GM12878 (cell line): ENCODE measurements around the gene GCK. TPM values are rescaled to one million over a fixed set of nuclear protein-coding genes. Genes with fewer than 3 reads are reported as not detected.

Experiments used
- ATAC-seq: fragments of 200-7000 bp; cut with Tn5 transposase; 3 replicates; pipeline ENCODE4 v1.9.1; 2020; ENCODE audit warnings: mild to moderate bottlenecking, moderate library complexity
- BruUV-seq: library from RNA; stranded (reverse); fragments of 400-500 nt; replicated peaks from 2 replicates; lab custom pipeline; 2021; lab: Mats Ljungman, UMichigan
- CTCF ChIA-PET: fragments of 300-600 bp; sonication (Branson Sonifier 250); formaldehyde crosslinking; extraction: SDS; loops from one replicate; lab custom pipeline; 2021; ENCODE audit warnings: inconsistent platforms; lab: Yijun Ruan, JAX
- POLR2A ChIA-PET: fragments of 350-600 bp; formaldehyde crosslinking; extraction: SDS; loops from one replicate; lab custom pipeline; 2021; ENCODE audit warnings: inconsistent platforms; lab: Charles Lee
- RAD21 ChIA-PET: fragments of 300-600 bp; sonication (Branson Sonifier 250); formaldehyde crosslinking; loops from one replicate; lab custom pipeline; 2023; ENCODE audit warnings: antibody characterized with exemption; ENCODE audit not compliant: unreplicated experiment; lab: Charles Lee
- SMC1A ChIA-PET: fragments of 300-600 bp; sonication (Branson Sonifier 250); formaldehyde crosslinking; loops from one replicate; lab custom pipeline; 2023; ENCODE audit not compliant: unreplicated experiment, uncharacterized antibody; lab: Charles Lee
- DNase-seq: peaks from one replicate; pipeline ENCODE4 v3.0.0-alpha.2; 2011; ENCODE audit warnings: low read depth, low spot score
- FAIRE-seq: peaks from 3 replicates; lab custom pipeline; 2011; peaks lifted over from hg19 to GRCh38; lab: Jason Lieb, UNC
- H2AFZ ChIP-seq: 2 replicates; pipeline ENCODE4 v1.6.0; 2011; ENCODE audit warnings: low read depth, low read length, control low read depth; ENCODE audit not compliant: control insufficient read depth
- H3K27ac ChIP-seq: 2 replicates; pipeline ENCODE4 v1.5.1; 2011; ENCODE audit warnings: control low read depth; ENCODE audit not compliant: control insufficient read depth, insufficient read depth
- H3K27me3 ChIP-seq, 2 experiments: replicated peaks in 1 of 2; 2 replicates each; pipeline versions ENCODE4 v1.6.0 to v1.6.1; 2011; ENCODE audit warnings: low read length in 1 of 2; ENCODE audit not compliant: control insufficient read depth in 2 of 2, insufficient read depth in 2 of 2
- H3K36me3 ChIP-seq, 2 experiments: 2 replicates each; pipeline ENCODE4 v1.5.1; 2011; ENCODE audit warnings: low read length in 1 of 2; ENCODE audit not compliant: control insufficient read depth in 2 of 2, insufficient read depth in 2 of 2
- H3K4me1 ChIP-seq: 2 replicates; pipeline ENCODE4 v1.6.1; 2011; ENCODE audit warnings: mild to moderate bottlenecking, low read length, moderate library complexity, mixed read lengths; ENCODE audit not compliant: control insufficient read depth, insufficient read depth
- H3K4me2 ChIP-seq: 2 replicates; pipeline ENCODE4 v1.6.0; 2011; ENCODE audit warnings: control low read depth; ENCODE audit not compliant: control insufficient read depth, insufficient read depth
- H3K4me3 ChIP-seq: fragments of 200-600 bp; sonication (generic); 2 replicates; pipeline ENCODE4 v1.5.1; 2016
- H3K79me2 ChIP-seq: 2 replicates; pipeline ENCODE4 v1.6.0; 2011; ENCODE audit warnings: low read length; ENCODE audit not compliant: control insufficient read depth, insufficient read depth
- H3K9ac ChIP-seq: 2 replicates; pipeline ENCODE4 v1.8.0; 2011; ENCODE audit warnings: low read length, control low read depth, mixed read lengths; ENCODE audit not compliant: control insufficient read depth, insufficient read depth
- H3K9me3 ChIP-seq: replicated peaks from 3 replicates; pipeline ENCODE4 v1.5.1; 2011; ENCODE audit warnings: mild to moderate bottlenecking, low read length; ENCODE audit not compliant: control insufficient read depth, insufficient read depth
- H4K20me1 ChIP-seq: 2 replicates; pipeline ENCODE4 v1.6.0; 2011; ENCODE audit not compliant: control insufficient read depth, insufficient read depth
- BHLHE40 ChIP-seq, 2 experiments: fragments of 450-650 bp in 1 of 2; IDR thresholded peaks; 2 replicates each; pipeline ENCODE4 v1.6.1; 2011 to 2017; ENCODE audit warnings: low read depth in 2 of 2, borderline replicate concordance in 1 of 2, improper control_type of control experiment in 1 of 2, low read length in 1 of 2, mild to moderate bottlenecking in 1 of 2
- LARP7 ChIP-seq: fragments of 450-650 bp; IDR thresholded peaks from 2 replicates; pipeline ENCODE4 v1.6.1; 2017; ENCODE audit warnings: mild to moderate bottlenecking
- STAT1 ChIP-seq: fragments of 450-650 bp; conservative IDR thresholded peaks from 2 replicates; pipeline ENCODE4 v1.6.1; 2014; ENCODE audit warnings: antibody characterized with exemption, mild to moderate bottlenecking
- WGBS: methylation state at CpG from one replicate; pipeline ENCODE4 v1.1.6; 2016; ENCODE audit warnings: low lambda C conversion rate; ENCODE audit not compliant: insufficient replicate concordance, insufficient coverage; ENCODE audit errors: missing lambda C conversion rate; 5-methylcytosine and 5-hydroxymethylcytosine counted together
- in situ Hi-C: fragments of 300-500 bp; cut with MboI; formaldehyde crosslinking; loops from 9 replicates; pipeline ENCODE4 v1.14.3; 2018; ENCODE audit warnings: mixed read lengths
- intact Hi-C: fragments of 100-400 bp; cut with micrococcal nuclease; formaldehyde crosslinking; loops from one replicate; pipeline ENCODE4 v1.14.2; 2022; ENCODE audit not compliant: unreplicated experiment
- polyA plus RNA-seq, 11 experiments: library from polyadenylated mRNA; depleted of rRNA in 4 of 11; unstranded in 6 of 11; stranded (reverse) in 5 of 11; fragments of >200 nt; fragmentation: Nextera tagmentation in 4 of 11; fragmentation: Illumina TruSeq in 1 of 11; extraction: Ambion mirVana in 4 of 11; extraction: Trizol in 1 of 11; gene quantifications; 1 replicate in 1 of 11; 2 replicates in 10 of 11; pipeline versions ENCODE4 v1.2.1 to v1.2.3, GENCODE V29; 2011 to 2016; ENCODE audit warnings: inconsistent platforms in 2 of 11, missing spikeins in 2 of 11, low read depth in 1 of 11
- total RNA-seq, 4 experiments: library from RNA; depleted of rRNA in 3 of 4; stranded (reverse); fragments of >200 nt in 3 of 4; fragmentation: Illumina TruSeq in 1 of 4; extraction: Trizol in 1 of 4; gene quantifications; 2 replicates each; pipeline versions ENCODE4 v1.2.1 to v1.2.3, GENCODE V29; 2013 to 2021
- TF ChIP-seq, protein P1 (sequence below): fragments of 450-650 bp; IDR thresholded peaks from 2 replicates; pipeline ENCODE4 v1.6.1; 2017; ENCODE audit warnings: low read depth, mild to moderate bottlenecking, moderate library complexity
- TF ChIP-seq, protein P2 (sequence below): fragments of 450-650 bp; IDR thresholded peaks from 2 replicates; pipeline ENCODE4 v1.6.1; 2016; ENCODE audit warnings: mild to moderate bottlenecking
- TF ChIP-seq, protein P3 (sequence below): fragments of 450-650 bp; IDR thresholded peaks from 2 replicates; pipeline ENCODE4 v1.6.1; 2016; ENCODE audit warnings: mild to moderate bottlenecking, moderate library complexity, borderline replicate concordance

GCK gene
- total and polyA plus RNA-seq, 10 of the 15 experiments (the other 5 are each of a cell fraction or from before 2014, with no cell fraction given), result 0.06 to 0.16 TPM; not detected in 8

DNA sequence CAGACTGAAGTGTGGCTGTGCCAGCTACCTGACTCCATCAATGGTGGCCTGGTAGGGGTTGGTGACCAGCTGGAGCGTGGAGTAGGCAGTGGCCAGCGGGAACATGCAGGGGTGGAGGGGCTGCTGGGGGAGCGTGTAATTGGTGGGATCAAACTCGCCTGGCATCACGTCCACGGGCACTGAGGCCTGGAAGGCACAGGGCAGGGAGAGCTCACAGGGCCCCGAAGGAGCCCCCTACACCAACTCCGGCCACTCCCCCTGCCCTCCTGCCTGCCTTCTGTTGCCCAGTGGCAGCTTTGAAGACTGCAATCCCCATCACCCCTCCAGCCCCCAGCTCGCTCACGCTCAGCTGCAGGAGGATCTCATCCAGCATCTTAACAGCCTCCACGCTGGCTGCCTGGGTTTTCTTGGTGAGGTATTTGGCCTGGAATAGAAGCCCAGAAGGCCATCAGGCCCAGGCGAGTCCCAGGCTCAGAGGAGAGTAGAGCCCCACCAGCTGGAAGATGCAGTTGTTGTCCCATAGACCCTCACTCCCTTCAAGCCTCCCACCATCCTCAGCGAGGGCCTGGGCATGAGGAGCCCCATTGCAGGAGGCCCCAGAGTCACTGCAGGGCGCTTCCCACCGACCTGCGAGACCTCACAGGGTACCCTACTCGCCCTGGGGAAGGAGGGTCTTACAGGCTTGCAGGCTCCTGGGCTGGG is 73.0 kb downstream of the GCK start (continued):
- TF ChIP-seq, protein P1, sequence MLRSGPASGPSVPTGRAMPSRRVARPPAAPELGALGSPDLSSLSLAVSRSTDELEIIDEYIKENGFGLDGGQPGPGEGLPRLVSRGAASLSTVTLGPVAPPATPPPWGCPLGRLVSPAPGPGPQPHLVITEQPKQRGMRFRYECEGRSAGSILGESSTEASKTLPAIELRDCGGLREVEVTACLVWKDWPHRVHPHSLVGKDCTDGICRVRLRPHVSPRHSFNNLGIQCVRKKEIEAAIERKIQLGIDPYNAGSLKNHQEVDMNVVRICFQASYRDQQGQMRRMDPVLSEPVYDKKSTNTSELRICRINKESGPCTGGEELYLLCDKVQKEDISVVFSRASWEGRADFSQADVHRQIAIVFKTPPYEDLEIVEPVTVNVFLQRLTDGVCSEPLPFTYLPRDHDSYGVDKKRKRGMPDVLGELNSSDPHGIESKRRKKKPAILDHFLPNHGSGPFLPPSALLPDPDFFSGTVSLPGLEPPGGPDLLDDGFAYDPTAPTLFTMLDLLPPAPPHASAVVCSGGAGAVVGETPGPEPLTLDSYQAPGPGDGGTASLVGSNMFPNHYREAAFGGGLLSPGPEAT, result no peak
- TF ChIP-seq STAT1 (no peak), LARP7 (no peak)

DNA sequence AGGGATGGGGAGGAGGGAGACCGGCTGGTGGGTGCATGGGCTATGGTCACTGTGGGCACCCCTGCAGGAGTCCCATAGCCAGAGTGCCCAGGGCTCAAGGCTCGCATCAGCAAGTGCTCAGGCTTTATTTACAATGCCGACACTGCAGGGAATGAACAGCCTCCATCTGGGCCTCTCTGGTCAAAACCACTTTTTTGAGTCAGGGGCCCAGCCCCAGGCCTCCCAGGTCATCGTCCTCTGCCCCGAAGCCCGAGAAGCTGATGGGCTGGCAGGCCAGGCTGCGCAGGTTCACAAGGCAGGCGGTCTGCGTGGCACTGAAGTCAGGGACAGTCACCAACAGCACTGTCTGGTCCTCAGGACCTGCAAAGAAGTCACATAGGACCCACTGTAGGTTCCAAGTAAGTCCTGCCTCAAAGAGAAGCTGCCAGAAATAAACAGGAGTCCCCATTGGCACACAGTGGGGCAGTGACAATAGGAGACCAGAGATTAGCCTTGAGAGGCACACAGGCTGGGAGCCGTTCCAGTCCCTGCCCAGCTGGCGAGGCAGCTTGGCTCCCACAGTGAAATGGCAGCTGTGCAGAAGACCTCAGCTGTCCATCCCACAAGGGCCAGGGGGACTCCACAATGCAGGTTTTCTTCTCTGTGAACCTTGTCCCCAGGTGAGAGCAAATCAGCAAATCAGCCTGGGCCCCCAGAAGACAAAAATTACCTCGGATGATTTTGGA is 74.5 kb downstream of the GCK start:
- H3K27ac ChIP-seq, result no peak overlapping the region
- CTCF ChIA-PET, result no interaction called here
- intact Hi-C loops (no loop called here), in situ Hi-C loops (no loop called here)
- POLR2A ChIA-PET, result interaction anchor here (0.9 kb wide), 1 partner anchor 16 kb away, joined by 3 read pairs; no protein-coding TSS in a partner anchor
- SMC1A ChIA-PET, result no interaction called here
- DNase-seq (no peak), FAIRE-seq (no peak), ATAC-seq (no peak)
- no peak overlapping the region for H3K9ac ChIP-seq
- no peak for TF ChIP-seq BHLHE40 (IDR thresholded peaks at IDR 0.05; ENCODE audit: borderline replicate concordance in 1 of 2, low read depth in 2 of 2, low read length in 1 of 2)
- TF ChIP-seq, protein P2, sequence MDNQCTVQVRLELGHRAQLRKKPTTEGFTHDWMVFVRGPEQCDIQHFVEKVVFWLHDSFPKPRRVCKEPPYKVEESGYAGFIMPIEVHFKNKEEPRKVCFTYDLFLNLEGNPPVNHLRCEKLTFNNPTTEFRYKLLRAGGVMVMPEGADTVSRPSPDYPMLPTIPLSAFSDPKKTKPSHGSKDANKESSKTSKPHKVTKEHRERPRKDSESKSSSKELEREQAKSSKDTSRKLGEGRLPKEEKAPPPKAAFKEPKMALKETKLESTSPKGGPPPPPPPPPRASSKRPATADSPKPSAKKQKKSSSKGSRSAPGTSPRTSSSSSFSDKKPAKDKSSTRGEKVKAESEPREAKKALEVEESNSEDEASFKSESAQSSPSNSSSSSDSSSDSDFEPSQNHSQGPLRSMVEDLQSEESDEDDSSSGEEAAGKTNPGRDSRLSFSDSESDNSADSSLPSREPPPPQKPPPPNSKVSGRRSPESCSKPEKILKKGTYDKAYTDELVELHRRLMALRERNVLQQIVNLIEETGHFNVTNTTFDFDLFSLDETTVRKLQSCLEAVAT, result no peak
- TF ChIP-seq, protein P3, sequence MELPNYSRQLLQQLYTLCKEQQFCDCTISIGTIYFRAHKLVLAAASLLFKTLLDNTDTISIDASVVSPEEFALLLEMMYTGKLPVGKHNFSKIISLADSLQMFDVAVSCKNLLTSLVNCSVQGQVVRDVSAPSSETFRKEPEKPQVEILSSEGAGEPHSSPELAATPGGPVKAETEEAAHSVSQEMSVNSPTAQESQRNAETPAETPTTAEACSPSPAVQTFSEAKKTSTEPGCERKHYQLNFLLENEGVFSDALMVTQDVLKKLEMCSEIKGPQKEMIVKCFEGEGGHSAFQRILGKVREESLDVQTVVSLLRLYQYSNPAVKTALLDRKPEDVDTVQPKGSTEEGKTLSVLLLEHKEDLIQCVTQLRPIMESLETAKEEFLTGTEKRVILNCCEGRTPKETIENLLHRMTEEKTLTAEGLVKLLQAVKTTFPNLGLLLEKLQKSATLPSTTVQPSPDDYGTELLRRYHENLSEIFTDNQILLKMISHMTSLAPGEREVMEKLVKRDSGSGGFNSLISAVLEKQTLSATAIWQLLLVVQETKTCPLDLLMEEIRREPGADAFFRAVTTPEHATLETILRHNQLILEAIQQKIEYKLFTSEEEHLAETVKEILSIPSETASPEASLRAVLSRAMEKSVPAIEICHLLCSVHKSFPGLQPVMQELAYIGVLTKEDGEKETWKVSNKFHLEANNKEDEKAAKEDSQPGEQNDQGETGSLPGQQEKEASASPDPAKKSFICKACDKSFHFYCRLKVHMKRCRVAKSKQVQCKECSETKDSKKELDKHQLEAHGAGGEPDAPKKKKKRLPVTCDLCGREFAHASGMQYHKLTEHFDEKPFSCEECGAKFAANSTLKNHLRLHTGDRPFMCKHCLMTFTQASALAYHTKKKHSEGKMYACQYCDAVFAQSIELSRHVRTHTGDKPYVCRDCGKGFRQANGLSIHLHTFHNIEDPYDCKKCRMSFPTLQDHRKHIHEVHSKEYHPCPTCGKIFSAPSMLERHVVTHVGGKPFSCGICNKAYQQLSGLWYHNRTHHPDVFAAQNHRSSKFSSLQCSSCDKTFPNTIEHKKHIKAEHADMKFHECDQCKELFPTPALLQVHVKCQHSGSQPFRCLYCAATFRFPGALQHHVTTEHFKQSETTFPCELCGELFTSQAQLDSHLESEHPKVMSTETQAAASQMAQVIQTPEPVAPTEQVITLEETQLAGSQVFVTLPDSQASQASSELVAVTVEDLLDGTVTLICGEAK, result no peak
- no peak overlapping the region for H3K4me2 ChIP-seq
- H4K20me1 ChIP-seq, result no peaks in the 10 kb centered on the region
- H3K27me3 ChIP-seq, result no peaks in the 10 kb centered on the region
- peaks cover 5 to 10% of the 10 kb centered on the region in 2 experiments; a peak in 3 of 4 replicates for H3K36me3 ChIP-seq
- no TSS peak for BruUV-seq
- no peak overlapping the region for H3K4me3 ChIP-seq
- H3K79me2 ChIP-seq, result no peaks in the 10 kb centered on the region
- RAD21 ChIA-PET, result no interaction called here
- WGBS, result 90% methylated on average over 12 of the region's 12 CpGs
- H3K9me3 ChIP-seq, result no peaks in the 10 kb centered on the region
- no peak overlapping the region for H2AFZ ChIP-seq
- no peaks in the 10 kb centered on the region for H3K4me1 ChIP-seq
